ENCODE results near the gene DEXI. TPM values are rescaled to one million over a fixed set of nuclear protein-coding genes. Genes with fewer than 3 reads are reported as not detected.
A peak's percentile ranks its signal among the peaks of the same experiment; 100 is the strongest.

DEXI gene
- total RNA-seq, 3 donors from 2014 or later: 27.0 to 30.2 (median 29.5) TPM

DNA sequence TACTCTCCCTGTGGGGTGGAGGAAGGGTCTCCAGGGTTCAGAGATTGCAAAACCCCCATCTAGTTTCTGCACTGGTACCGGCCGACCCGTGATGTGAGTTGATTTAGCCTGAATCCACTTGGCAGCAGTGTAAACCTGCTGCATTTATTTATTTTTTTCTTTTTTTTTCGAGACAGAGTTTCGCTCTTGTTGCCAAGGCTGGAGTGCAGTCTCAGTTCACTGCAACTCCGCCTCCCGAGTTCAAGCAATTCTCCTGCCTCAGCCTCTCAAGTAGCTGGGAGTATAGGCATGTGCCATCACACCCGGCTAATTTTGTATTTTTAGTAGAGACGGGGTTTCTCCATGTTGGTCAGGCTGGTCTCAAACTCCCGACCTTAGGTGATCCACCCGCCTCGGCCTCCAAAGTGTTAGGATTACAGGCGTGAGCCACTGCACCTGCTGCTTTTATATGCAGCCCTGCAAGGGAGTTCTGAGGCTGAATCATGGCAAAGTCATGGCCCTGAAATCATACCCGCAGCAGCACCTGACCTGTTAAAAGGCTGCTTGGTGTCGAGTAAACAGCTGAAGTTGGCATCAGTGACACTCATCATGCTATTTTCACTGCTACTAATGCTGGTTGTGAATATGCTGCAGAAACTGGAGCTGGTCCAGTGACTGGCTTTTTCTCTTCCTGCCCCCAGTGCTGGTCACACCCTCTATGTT, 21.4 kb downstream of the DEXI start:
- Mint-ChIP-seq H3K4me3 (no peak overlapping the region), H3K9me3 (no peaks in the 10 kb centered on the region), H3K4me1 (ENCODE audit: low read depth) (peaks cover 11% of the 10 kb centered on the region), H3K27me3 (ENCODE audit: low read depth) (no peaks in the 10 kb centered on the region), H3K36me3 (ENCODE audit: insufficient read depth) (peaks cover 11% of the 10 kb centered on the region)
- DNase-seq (no peak), ATAC-seq (no peak)

DNA sequence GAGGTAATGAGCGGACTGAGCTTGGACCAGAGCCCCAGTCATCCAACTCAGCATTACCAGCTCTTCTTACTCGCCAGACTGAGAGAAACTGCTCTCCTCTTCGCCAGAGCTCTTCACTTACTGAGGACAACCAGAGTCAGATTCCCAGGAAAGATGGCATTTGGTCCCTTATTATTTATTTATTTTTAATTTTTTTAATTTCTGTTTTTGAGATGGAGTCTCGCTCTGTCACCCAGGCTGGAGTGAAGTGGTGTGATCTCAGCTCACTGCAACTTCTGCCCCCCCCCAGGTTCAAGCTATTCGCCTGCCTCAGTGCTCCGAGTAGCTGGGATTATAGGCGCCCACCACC, 23.3 kb downstream of the DEXI start:
- Mint-ChIP-seq H3K27me3 (ENCODE audit: low read depth) (no peaks in the 10 kb centered on the region), H3K9me3 (no peaks in the 10 kb centered on the region), H3K4me1 (ENCODE audit: low read depth) (peaks cover 16% of the 10 kb centered on the region), H3K4me3 (no peak overlapping the region), H3K36me3 (ENCODE audit: insufficient read depth) (peaks cover 2% of the 10 kb centered on the region)
- ATAC-seq: no peak
- DNase-seq: no peak

DNA sequence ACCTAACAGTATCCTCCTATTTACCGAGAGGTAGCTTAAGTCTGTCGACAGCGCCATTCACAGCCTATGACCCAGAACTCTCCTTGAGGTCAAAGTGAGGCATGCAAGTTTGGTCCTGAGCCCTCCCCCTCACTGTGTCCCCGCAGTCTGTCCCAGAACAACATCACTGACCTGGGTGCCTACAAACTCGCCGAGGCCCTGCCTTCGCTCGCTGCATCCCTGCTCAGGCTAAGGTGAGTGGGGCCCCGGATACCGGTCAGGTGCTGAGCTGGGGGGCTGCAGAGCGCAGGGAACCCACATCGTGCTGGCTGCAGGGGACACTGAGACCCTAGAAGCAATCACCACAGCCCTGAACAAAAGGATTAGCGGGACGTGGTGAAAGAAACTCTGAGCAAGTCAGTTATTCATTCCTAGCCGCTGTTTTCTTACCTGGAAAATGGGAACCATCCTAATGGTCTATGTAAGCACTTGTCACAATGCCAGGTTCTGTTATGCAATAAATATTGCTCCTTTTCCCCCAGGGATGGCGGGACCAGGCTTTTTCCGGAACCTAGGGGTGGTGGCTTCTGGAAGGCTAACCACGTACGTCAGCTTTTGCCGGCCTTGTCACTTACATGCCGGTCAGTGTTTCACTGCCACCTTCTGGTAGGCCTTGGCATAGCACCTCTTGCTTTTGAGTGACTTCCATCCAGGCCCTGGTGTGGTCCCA, 23.8 kb downstream of the DEXI start:
- Mint-ChIP-seq H3K4me1 (ENCODE audit: low read depth) (peaks cover 16% of the 10 kb centered on the region), H3K4me3 (no peak overlapping the region), H3K9me3 (no peaks in the 10 kb centered on the region), H3K27me3 (ENCODE audit: low read depth) (no peaks in the 10 kb centered on the region), H3K36me3 (ENCODE audit: insufficient read depth) (peaks cover 2% of the 10 kb centered on the region)
- peak; percentile 68 to 78 for ATAC-seq
- DNase-seq: peak; percentile 74

DNA sequence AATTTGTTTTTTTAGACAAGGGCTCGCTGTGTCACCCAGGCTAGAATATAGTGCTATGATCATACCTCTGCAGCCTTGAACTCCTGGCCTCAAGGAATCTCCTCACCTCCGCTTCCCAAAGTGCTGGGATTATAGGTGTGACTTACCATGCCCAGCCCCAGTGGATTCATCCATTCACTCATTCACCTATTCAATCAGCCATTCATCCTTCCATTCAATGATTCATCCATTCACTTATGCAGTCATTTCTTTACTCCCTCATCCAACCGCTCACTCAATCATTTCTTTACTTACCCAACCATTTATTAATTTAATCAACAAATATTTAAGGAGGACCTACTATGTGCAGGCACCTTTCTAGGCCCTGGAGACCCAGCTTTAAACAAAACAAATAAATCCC, 25.7 kb downstream of the DEXI start:
- no peaks in the 10 kb centered on the region for H3K9me3 Mint-ChIP-seq
- no peaks in the 10 kb centered on the region for H3K27me3 Mint-ChIP-seq (ENCODE audit: low read depth)
- no peaks in the 10 kb centered on the region for H3K36me3 Mint-ChIP-seq (ENCODE audit: insufficient read depth)
- peaks cover 16% of the 10 kb centered on the region for H3K4me1 Mint-ChIP-seq (ENCODE audit: low read depth)
- ATAC-seq: no peak
- DNase-seq: no peak
- no peak overlapping the region for H3K4me3 Mint-ChIP-seq

DNA sequence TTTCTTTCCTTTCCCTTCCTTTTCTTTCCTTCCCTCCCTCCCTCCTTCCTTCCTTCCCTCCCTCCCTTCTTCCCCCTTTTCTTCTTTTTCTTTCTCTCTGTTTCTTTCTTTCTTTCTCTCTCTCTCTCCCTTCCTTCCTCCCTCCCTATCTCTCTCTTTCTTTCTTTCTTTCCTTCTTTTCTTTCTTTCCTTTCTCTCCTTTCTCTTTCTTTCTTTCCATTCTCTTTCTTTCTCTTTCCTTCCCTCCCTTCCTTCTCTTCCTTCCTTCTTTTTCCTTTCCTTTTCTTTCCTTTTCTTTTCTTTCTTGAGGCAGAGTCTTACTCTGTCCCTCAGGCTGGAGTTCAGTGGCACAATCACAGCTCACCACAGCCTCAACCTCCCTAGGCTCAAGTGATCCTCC, 31.0 kb downstream of the DEXI start:
- Mint-ChIP-seq H3K4me1 (ENCODE audit: low read depth) (peaks cover 8% of the 10 kb centered on the region), H3K9me3 (no peaks in the 10 kb centered on the region)
- DNase-seq: no peak

GRCh38 chr16:10907757-10908045, 34.6 kb downstream of the DEXI start:
- H3K36me3 Mint-ChIP-seq (ENCODE audit: insufficient read depth): peaks cover 3% of the 10 kb centered on the region
- H3K9me3 Mint-ChIP-seq: peaks cover 6% of the 10 kb centered on the region
- no peak for DNase-seq
- no peaks in the 10 kb centered on the region for H3K4me1 Mint-ChIP-seq (ENCODE audit: low read depth)
- no peak for ATAC-seq
- no peak overlapping the region for H3K4me3 Mint-ChIP-seq
- no peaks in the 10 kb centered on the region for H3K27me3 Mint-ChIP-seq (ENCODE audit: low read depth)

More for the DNA sequence above, 31.0 kb downstream of the DEXI start:
- Mint-ChIP-seq H3K4me3 (no peak overlapping the region), H3K36me3 (ENCODE audit: insufficient read depth) (peaks cover 2% of the 10 kb centered on the region), H3K27me3 (ENCODE audit: low read depth) (no peaks in the 10 kb centered on the region)
- ATAC-seq: no peak

DNA sequence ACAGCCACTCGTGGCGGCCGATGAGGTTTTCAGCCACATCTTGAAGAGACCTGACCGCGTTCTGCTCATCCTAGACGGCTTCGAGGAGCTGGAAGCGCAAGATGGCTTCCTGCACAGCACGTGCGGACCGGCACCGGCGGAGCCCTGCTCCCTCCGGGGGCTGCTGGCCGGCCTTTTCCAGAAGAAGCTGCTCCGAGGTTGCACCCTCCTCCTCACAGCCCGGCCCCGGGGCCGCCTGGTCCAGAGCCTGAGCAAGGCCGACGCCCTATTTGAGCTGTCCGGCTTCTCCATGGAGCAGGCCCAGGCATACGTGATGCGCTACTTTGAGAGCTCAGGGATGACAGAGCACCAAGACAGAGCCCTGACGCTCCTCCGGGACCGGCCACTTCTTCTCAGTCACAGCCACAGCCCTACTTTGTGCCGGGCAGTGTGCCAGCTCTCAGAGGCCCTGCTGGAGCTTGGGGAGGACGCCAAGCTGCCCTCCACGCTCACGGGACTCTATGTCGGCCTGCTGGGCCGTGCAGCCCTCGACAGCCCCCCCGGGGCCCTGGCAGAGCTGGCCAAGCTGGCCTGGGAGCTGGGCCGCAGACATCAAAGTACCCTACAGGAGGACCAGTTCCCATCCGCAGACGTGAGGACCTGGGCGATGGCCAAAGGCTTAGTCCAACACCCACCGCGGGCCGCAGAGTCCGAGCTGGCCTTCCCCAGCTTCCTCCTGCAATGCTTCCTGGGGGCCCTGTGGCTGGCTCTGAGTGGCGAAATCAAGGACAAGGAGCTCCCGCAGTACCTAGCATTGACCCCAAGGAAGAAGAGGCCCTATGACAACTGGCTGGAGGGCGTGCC, 35.1 kb downstream of the DEXI start:
- peaks cover 4% of the 10 kb centered on the region for H3K36me3 Mint-ChIP-seq (ENCODE audit: insufficient read depth)
- no peaks in the 10 kb centered on the region for H3K4me1 Mint-ChIP-seq (ENCODE audit: low read depth)
- H3K4me3 Mint-ChIP-seq: no peak overlapping the region
- no peaks in the 10 kb centered on the region for H3K27me3 Mint-ChIP-seq (ENCODE audit: low read depth)
- peaks cover 7% of the 10 kb centered on the region for H3K9me3 Mint-ChIP-seq
- ATAC-seq (no peak), DNase-seq (no peak)

DNA sequence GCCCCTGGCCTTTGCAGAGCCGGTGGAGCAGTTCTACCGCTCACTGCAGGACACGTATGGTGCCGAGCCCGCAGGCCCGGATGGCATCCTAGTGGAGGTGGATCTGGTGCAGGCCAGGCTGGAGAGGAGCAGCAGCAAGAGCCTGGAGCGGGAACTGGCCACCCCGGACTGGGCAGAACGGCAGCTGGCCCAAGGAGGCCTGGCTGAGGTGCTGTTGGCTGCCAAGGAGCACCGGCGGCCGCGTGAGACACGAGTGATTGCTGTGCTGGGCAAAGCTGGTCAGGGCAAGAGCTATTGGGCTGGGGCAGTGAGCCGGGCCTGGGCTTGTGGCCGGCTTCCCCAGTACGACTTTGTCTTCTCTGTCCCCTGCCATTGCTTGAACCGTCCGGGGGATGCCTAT, 35.8 kb downstream of the DEXI start:
- ATAC-seq: no peak

GRCh38 chr16:10902999-10903398, 39.3 kb downstream of the DEXI start:
- Mint-ChIP-seq H3K36me3 (ENCODE audit: insufficient read depth) (peaks cover 2% of the 10 kb centered on the region), H3K27me3 (ENCODE audit: low read depth) (no peaks in the 10 kb centered on the region), H3K4me1 (ENCODE audit: low read depth) (no peaks in the 10 kb centered on the region), H3K9me3 (peaks cover 7% of the 10 kb centered on the region), H3K4me3 (no peak overlapping the region)
- DNase-seq (no peak), ATAC-seq (no peak)

More for the DNA sequence above, 35.8 kb downstream of the DEXI start:
- no peak for DNase-seq
- Mint-ChIP-seq H3K27me3 (ENCODE audit: low read depth) (no peaks in the 10 kb centered on the region), H3K4me3 (no peak overlapping the region), H3K4me1 (ENCODE audit: low read depth) (no peaks in the 10 kb centered on the region), H3K36me3 (ENCODE audit: insufficient read depth) (peaks cover 4% of the 10 kb centered on the region), H3K9me3 (peaks cover 7% of the 10 kb centered on the region)

- peaks cover 4% of the 10 kb centered on the region for H3K4me1 Mint-ChIP-seq (ENCODE audit: low read depth)
- H3K36me3 Mint-ChIP-seq (ENCODE audit: insufficient read depth): no peaks in the 10 kb centered on the region
- no peak overlapping the region for H3K4me3 Mint-ChIP-seq
- no peaks in the 10 kb centered on the region for H3K9me3 Mint-ChIP-seq
- no peak for DNase-seq
- peaks cover 1% of the 10 kb centered on the region for H3K27me3 Mint-ChIP-seq (ENCODE audit: low read depth)
- no peak for ATAC-seq
Measured at GRCh38 chr16:10897134-10897533, 45.1 kb downstream of the DEXI start.

DNA sequence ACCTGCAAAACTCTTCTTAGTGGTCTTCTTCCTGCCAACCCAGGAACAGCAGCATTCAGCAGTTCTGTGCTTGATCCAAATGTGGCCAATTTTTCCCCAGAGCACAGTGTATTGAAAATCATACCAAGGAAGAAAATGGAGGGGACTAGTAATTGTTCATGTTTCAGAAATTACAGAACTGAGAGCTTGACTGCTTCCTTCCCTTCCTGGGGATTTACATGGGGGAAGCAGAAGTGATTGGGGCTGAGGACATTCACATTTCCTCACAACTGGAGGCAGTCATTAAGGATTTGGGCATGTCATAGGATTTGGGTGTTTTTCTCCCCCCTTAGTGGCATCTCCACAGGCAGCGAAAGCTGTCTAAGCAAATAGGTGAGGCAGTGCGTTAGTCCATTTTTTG, 45.5 kb downstream of the DEXI start:
- peaks cover 1% of the 10 kb centered on the region for H3K27me3 Mint-ChIP-seq (ENCODE audit: low read depth)

DNA sequence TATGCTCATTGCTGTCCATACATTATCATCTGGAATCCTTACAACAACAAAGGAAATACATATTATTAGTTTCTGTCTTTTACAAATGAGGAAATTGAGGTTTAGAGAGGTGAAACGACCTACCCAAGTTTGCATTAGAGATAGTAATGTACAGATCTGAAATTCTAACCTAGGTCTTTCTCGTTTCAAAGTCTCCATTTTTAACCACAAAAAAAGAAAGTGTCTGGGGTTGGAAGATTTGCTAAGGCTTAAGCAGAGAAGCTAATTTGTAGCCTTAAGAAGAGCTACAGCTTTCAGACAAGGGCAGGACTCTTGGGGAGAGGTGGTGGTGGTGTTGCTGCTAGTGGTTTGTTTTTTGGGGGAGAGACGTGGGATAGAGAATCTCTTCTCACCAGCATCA, 46.1 kb downstream of the DEXI start:
- ATAC-seq (no peak), DNase-seq (no peak)
- peaks cover 1% of the 10 kb centered on the region for H3K27me3 Mint-ChIP-seq (ENCODE audit: low read depth)
- no peaks in the 10 kb centered on the region for H3K9me3 Mint-ChIP-seq
- H3K4me3 Mint-ChIP-seq: no peak overlapping the region
- peaks cover 5% of the 10 kb centered on the region for H3K4me1 Mint-ChIP-seq (ENCODE audit: low read depth)
- H3K36me3 Mint-ChIP-seq (ENCODE audit: insufficient read depth): no peaks in the 10 kb centered on the region

More for the DNA sequence above, 45.5 kb downstream of the DEXI start:
- Mint-ChIP-seq H3K4me1 (ENCODE audit: low read depth) (peaks cover 5% of the 10 kb centered on the region), H3K9me3 (no peaks in the 10 kb centered on the region), H3K4me3 (no peak overlapping the region), H3K36me3 (ENCODE audit: insufficient read depth) (no peaks in the 10 kb centered on the region)
- no peak for ATAC-seq
- DNase-seq: no peak

DNA sequence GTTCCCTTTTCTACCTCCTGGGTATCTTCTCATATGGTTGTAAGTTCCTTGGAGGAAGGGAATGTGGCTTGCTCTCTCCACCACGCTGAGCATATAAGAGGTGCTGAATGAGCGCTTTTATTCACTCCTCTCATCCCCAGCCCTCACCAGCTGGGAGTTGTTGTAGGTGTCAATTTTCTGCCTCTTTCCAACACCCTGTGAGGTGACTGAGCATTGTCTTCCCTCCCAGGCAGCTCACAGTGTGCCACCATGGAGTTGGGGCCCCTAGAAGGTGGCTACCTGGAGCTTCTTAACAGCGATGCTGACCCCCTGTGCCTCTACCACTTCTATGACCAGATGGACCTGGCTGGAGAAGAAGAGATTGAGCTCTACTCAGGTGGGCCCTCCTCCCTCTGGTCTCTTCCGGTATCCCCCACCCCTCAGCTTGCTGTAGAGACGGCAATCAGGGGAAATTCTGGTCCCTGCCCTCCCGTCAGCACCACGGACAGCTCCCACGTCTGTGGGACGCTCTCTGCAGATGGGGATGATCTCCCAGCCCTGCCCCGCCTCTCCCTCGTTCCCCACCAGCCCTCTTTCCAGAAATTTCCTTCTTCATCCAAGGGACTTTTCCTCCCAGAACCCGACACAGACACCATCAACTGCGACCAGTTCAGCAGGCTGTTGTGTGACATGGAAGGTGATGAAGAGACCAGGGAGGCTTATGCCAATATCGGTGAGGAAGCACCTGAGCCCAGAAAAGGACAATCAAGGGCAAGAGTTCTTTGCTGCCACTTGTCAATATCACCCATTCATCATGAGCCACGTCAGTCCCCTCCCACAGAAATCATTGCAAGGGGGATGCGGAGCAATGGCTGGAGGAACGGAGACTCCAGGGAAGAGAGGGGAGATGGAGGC, 47.0 kb downstream of the DEXI start:
- DNase-seq (no peak), ATAC-seq (no peak)
- Mint-ChIP-seq H3K27me3 (ENCODE audit: low read depth) (peaks cover 3% of the 10 kb centered on the region), H3K4me1 (ENCODE audit: low read depth) (peaks cover 5% of the 10 kb centered on the region), H3K4me3 (no peak overlapping the region), H3K9me3 (no peaks in the 10 kb centered on the region), H3K36me3 (ENCODE audit: insufficient read depth) (no peaks in the 10 kb centered on the region)

DNA sequence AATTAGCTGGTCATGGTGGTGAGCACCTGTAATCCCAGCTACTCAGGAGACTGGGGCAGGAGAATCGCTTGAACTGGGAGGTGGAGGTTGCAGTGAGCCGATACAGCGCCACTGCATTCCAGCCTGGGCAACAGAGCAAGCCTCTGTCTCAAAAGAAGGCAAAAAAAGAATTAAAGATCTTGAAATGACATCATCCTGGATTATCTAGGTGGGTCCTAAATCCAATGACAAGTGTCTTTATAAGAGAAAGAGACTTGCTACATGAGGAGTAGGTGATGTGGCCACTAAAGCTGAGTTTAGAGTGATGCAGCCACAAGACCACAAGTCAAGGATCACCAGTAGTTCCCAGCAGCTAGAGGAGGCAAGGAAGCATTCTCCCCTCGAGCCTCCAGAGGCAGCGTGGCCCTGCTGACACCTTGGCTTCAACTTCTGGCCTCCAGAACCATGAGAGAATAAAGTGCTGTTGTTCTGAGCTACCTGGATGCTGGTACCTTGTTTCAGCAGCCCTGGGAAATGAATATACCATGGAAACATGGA, 49.4 kb downstream of the DEXI start:
- ATAC-seq (no peak), DNase-seq (no peak)
- Mint-ChIP-seq H3K4me3 (no peak overlapping the region), H3K36me3 (ENCODE audit: insufficient read depth) (no peaks in the 10 kb centered on the region), H3K27me3 (ENCODE audit: low read depth) (peaks cover 3% of the 10 kb centered on the region), H3K4me1 (ENCODE audit: low read depth) (peaks cover 7% of the 10 kb centered on the region), H3K9me3 (no peaks in the 10 kb centered on the region)

All from activated T-cell treated with anti-CD3 and anti-CD28 coated beads, Interleukin-2, amount 50 U/mL, for 4 hours (primary cell).